H1 (cell line): ENCODE results near the gene HES7. TPM values are rescaled to one million over a fixed set of nuclear protein-coding genes. Genes with fewer than 3 reads are reported as not detected.
A peak's percentile ranks its signal among the peaks of the same experiment; 100 is the strongest.

Source experiments
- CTCF ChIA-PET: fragments of 300-600 bp; sonication (Branson Sonifier 250); formaldehyde crosslinking; loops from one replicate; lab custom pipeline; 2021; ENCODE audit not compliant: partially characterized antibody; lab: Charles Lee
- POLR2A ChIA-PET: fragments of 300-600 bp; sonication (Branson Sonifier 250); formaldehyde crosslinking; loops from one replicate; lab custom pipeline; 2021; ENCODE audit warnings: inconsistent platforms; ENCODE audit not compliant: partially characterized antibody; lab: Charles Lee
- DNase-seq, 2 experiments: peaks; one replicate each; pipeline versions ENCODE4 v3.0.0 to v3.0.0-alpha.2; 2010 to 2022; ENCODE audit warnings: low spot score in 2 of 2, low read depth in 1 of 2, mixed read lengths in 1 of 2
- FAIRE-seq: peaks from 2 replicates; lab custom pipeline; 2011; peaks lifted over from hg19 to GRCh38; lab: Jason Lieb, UNC
- H2AFZ ChIP-seq: 2 replicates; pipeline ENCODE4 v1.8.1; 2012; ENCODE audit warnings: low read length, inconsistent platforms
- H2AK5ac ChIP-seq: 2 replicates; pipeline ENCODE4 v1.6.1; 2013; ENCODE audit warnings: low read depth, low read length
- H2BK120ac ChIP-seq: replicated peaks from 2 replicates; pipeline ENCODE3; 2013; ENCODE audit warnings: low read depth, low read length, inconsistent platforms
- H2BK12ac ChIP-seq: 2 replicates; pipeline ENCODE4 v1.6.1; 2013; ENCODE audit warnings: low read depth, low read length
- H2BK15ac ChIP-seq: 2 replicates; pipeline ENCODE4 v1.6.1; 2013; ENCODE audit warnings: low read length
- H2BK20ac ChIP-seq: 2 replicates; pipeline ENCODE4 v1.6.1; 2013; ENCODE audit warnings: low read length
- H2BK5ac ChIP-seq: 2 replicates; pipeline ENCODE4 v1.6.1; 2013; ENCODE audit warnings: low read depth, low read length
- H3K14ac ChIP-seq: 2 replicates; pipeline ENCODE4 v1.6.1; 2013; ENCODE audit warnings: inconsistent platforms; ENCODE audit not compliant: insufficient read length
- H3K18ac ChIP-seq: 2 replicates; pipeline ENCODE4 v1.6.1; 2013; ENCODE audit warnings: low read length; ENCODE audit errors: extremely low read depth
- H3K23ac ChIP-seq: 2 replicates; pipeline ENCODE4 v1.6.1; 2013; ENCODE audit warnings: inconsistent platforms; ENCODE audit not compliant: insufficient read length
- H3K23me2 ChIP-seq: 2 replicates; pipeline ENCODE4 v1.6.1; 2013; ENCODE audit warnings: low read depth, low read length
- H3K27ac ChIP-seq: 2 replicates; pipeline ENCODE4 v1.6.1; 2011; ENCODE audit warnings: low read depth, low read length, inconsistent platforms
- H3K27me3 ChIP-seq, 4 experiments: replicated peaks in 1 of 4; 1 replicate in 1 of 4; 2 replicates in 3 of 4; pipeline versions ENCODE4 v1.6.1 to v1.8.1; 2011 to 2013; ENCODE audit warnings: low read length in 3 of 4, mild to moderate bottlenecking in 3 of 4, inconsistent platforms in 2 of 4, mixed read lengths in 2 of 4, moderate library complexity in 1 of 4; ENCODE audit not compliant: control insufficient read depth in 3 of 4, insufficient read depth in 3 of 4; ENCODE audit errors: extremely low read depth in 1 of 4
- H3K36me3 ChIP-seq, 4 experiments: 2 replicates each; pipeline versions ENCODE4 v1.6.1 to v1.8.1; 2011 to 2013; ENCODE audit warnings: mild to moderate bottlenecking in 4 of 4, low read length in 3 of 4, moderate library complexity in 2 of 4, control low read depth in 1 of 4, inconsistent platforms in 1 of 4; ENCODE audit not compliant: insufficient read depth in 4 of 4, control insufficient read depth in 2 of 4
- H3K4ac ChIP-seq: replicated peaks from 2 replicates; pipeline ENCODE3; 2013; ENCODE audit warnings: low read length, low read depth, mixed read lengths, inconsistent platforms; ENCODE audit not compliant: insufficient read length
- H3K4me1 ChIP-seq, 4 experiments: replicated peaks in 1 of 4; 1 replicate in 1 of 4; 2 replicates in 3 of 4; pipeline versions ENCODE4 v1.6.1 to v1.8.1; 2011 to 2013; ENCODE audit warnings: low read length in 3 of 4, inconsistent platforms in 2 of 4, mixed read lengths in 1 of 4; ENCODE audit not compliant: insufficient read depth in 4 of 4, control insufficient read depth in 3 of 4
- H3K4me2 ChIP-seq, 2 experiments: 2 replicates each; pipeline versions ENCODE4 v1.6.1 to v1.8.1; 2011 to 2013; ENCODE audit warnings: low read depth in 2 of 2, low read length in 2 of 2, control low read depth in 1 of 2, inconsistent platforms in 1 of 2, mild to moderate bottlenecking in 1 of 2; ENCODE audit not compliant: insufficient read depth in 1 of 2
- H3K4me3 ChIP-seq, 4 experiments: fragments of 200-600, 300-600 bp in 1 of 4; sonication (generic), shearing (Covaris generic), sonication (Bioruptor Twin) in 1 of 4; 2 replicates each; pipeline versions ENCODE4 v1.5.1 to v1.8.1; 2011 to 2016; ENCODE audit warnings: low read length in 4 of 4, low read depth in 3 of 4, control low read depth in 2 of 4, inconsistent platforms in 2 of 4, mild to moderate bottlenecking in 2 of 4, mixed read lengths in 1 of 4, moderate library complexity in 1 of 4; ENCODE audit not compliant: insufficient read depth in 2 of 4; ENCODE audit errors: extremely low read depth in 1 of 4
- H3K56ac ChIP-seq: replicated peaks from 2 replicates; pipeline ENCODE3; 2013; ENCODE audit warnings: low read depth, mild to moderate bottlenecking, mixed read lengths, low read length, inconsistent platforms; ENCODE audit not compliant: insufficient read length
- H3K79me1 ChIP-seq: 2 replicates; pipeline ENCODE4 v1.6.1; 2013; ENCODE audit warnings: low read depth, low read length, control low read depth
- H3K79me2 ChIP-seq, 2 experiments: 2 replicates each; pipeline versions ENCODE4 v1.6.1 to v1.8.1; 2012 to 2013; ENCODE audit warnings: low read length in 2 of 2, mild to moderate bottlenecking in 2 of 2, inconsistent platforms in 1 of 2; ENCODE audit not compliant: insufficient read depth in 2 of 2, control insufficient read depth in 1 of 2
- H3K9ac ChIP-seq, 4 experiments: replicated peaks in 1 of 4; 1 replicate in 1 of 4; 2 replicates in 3 of 4; pipeline versions ENCODE4 v1.6.1 to v1.8.1; 2011 to 2013; ENCODE audit warnings: low read depth in 3 of 4, low read length in 3 of 4, control low read depth in 2 of 4, mild to moderate bottlenecking in 2 of 4, moderate library complexity in 2 of 4, inconsistent platforms in 1 of 4; ENCODE audit errors: extremely low read depth in 1 of 4
- H3K9me3 ChIP-seq, 2 experiments: 2 replicates each; pipeline versions ENCODE4 v1.6.1 to v1.8.1; 2012 to 2013; ENCODE audit warnings: mild to moderate bottlenecking in 2 of 2, moderate library complexity in 2 of 2, control low read depth in 1 of 2, inconsistent platforms in 1 of 2, low read depth in 1 of 2, low read length in 1 of 2, mixed read lengths in 1 of 2; ENCODE audit not compliant: insufficient read depth in 2 of 2
- H4K20me1 ChIP-seq, 2 experiments: replicated peaks in 1 of 2; 2 replicates each; pipeline versions ENCODE3 to v1.8.1; 2011 to 2013; ENCODE audit warnings: inconsistent platforms in 2 of 2, low read length in 2 of 2, mild to moderate bottlenecking in 1 of 2; ENCODE audit not compliant: insufficient read depth in 2 of 2, control insufficient read depth in 1 of 2
- H4K5ac ChIP-seq: 2 replicates; pipeline ENCODE4 v1.6.1; 2013; ENCODE audit warnings: low read length, low read depth, mixed read lengths, inconsistent platforms; ENCODE audit not compliant: insufficient read length
- H4K8ac ChIP-seq: 2 replicates; pipeline ENCODE4 v1.8.0; 2013; ENCODE audit warnings: mild to moderate bottlenecking, moderate library complexity, low read length, inconsistent platforms; ENCODE audit not compliant: insufficient read depth; ENCODE audit errors: extremely low read depth
- H4K91ac ChIP-seq: replicated peaks from 2 replicates; pipeline ENCODE3; 2013; ENCODE audit warnings: low read length, mixed read lengths, inconsistent platforms; ENCODE audit not compliant: insufficient read length
- BCL11A ChIP-seq, 2 experiments: IDR thresholded peaks; one replicate each; pipeline ENCODE4 v1.6.1; 2011; ENCODE audit warnings: low read depth in 2 of 2, low read length in 2 of 2, mild to moderate bottlenecking in 2 of 2
- CTBP2 ChIP-seq: IDR thresholded peaks from 2 replicates; pipeline ENCODE4 v1.7.0; 2011; ENCODE audit warnings: borderline replicate concordance, mild to moderate bottlenecking, moderate library complexity, mixed read lengths, low read length; ENCODE audit not compliant: insufficient read depth, insufficient read length
- GABPA ChIP-seq: IDR thresholded peaks from 2 replicates; pipeline ENCODE4 v1.6.1; 2011; ENCODE audit warnings: mild to moderate bottlenecking, low read length, moderate library complexity, borderline replicate concordance; ENCODE audit not compliant: insufficient read depth
- WGBS, 2 experiments: shearing (Covaris generic) in 1 of 2; methylation state at CpG; one replicate each; pipeline versions ENCODE4 v1.1.6 to v1.1.7; 2013 to 2015; ENCODE audit warnings: low lambda C conversion rate in 2 of 2, mixed read lengths in 2 of 2, inconsistent platforms in 1 of 2, low coverage in 1 of 2, missing lambda C conversion rate in 1 of 2; ENCODE audit not compliant: insufficient replicate concordance in 2 of 2, insufficient coverage in 1 of 2, insufficient read length in 1 of 2; ENCODE audit errors: extremely low coverage in 1 of 2, missing lambda C conversion rate in 1 of 2; 5-methylcytosine and 5-hydroxymethylcytosine counted together
- polyA plus RNA-seq, 7 experiments: library from polyadenylated mRNA; depleted of rRNA in 3 of 7; stranded (reverse) in 5 of 7; unstranded in 2 of 7; fragments of >200 nt in 5 of 7; fragments of 200-250 nt in 2 of 7; gene quantifications; 1 replicate in 5 of 7; 2 replicates in 1 of 7; 4 replicates in 1 of 7; pipeline versions ENCODE4 v1.2.1 to v1.2.3, GENCODE V29; 2011 to 2013; ENCODE audit warnings: missing spikeins in 2 of 7, mixed read lengths in 2 of 7
- total RNA-seq: library from RNA; stranded (reverse); fragmentation: NEBNext Ultra II Directional; extraction: Animal tissue kit (Norgen Biotek cat#: 25700); gene quantifications from 2 replicates; pipeline ENCODE4 v1.2.1, GENCODE V29; 2021

HES7 gene
- total and polyA plus RNA-seq, 2 of the 8 experiments (the other 6 are each of a cell fraction or from before 2014, with no cell fraction given): 0.20 to 0.32 TPM

GRCh38 chr17:8084250-8084649 lies 39.7 kb downstream of the HES7 start:
- H3K56ac ChIP-seq: no peak overlapping the region
- no peaks in the 10 kb centered on the region for H4K20me1 ChIP-seq
- H3K4me2 ChIP-seq: no peak overlapping the region
- H2BK12ac ChIP-seq: 0 out of 2 replicates have a peak overlapping the region, but pooled peaks have one; percentile 9
- H2BK120ac ChIP-seq: no peak overlapping the region
- no peak overlapping the region for H3K23ac ChIP-seq
- H3K79me2 ChIP-seq: no peaks in the 10 kb centered on the region
- H3K4me1 ChIP-seq: peaks cover 0 to 5% (median 3%) of the 10 kb centered on the region in 4 experiments; a peak in 3 of 7 replicates
- H3K23me2 ChIP-seq: peaks cover 3% of the 10 kb centered on the region; the same call in 1 of the 2 replicates
- H3K27ac ChIP-seq: no peak overlapping the region
- 87% methylated on average over 6 of the region's 6 CpGs; no CpG with 5 or more reads in 1 of the 2 experiments for WGBS, 2 experiments
- no peak overlapping the region for H3K9ac ChIP-seq
- no peak overlapping the region for H3K4ac ChIP-seq
- CTCF ChIA-PET: interaction anchor here (0.7 to 17.3 kb wide), 4 partner anchors 5 to 75 kb away, joined by 3 to 501 read pairs (median 315); partner anchors contain the start of genes ALOX12B and ALOXE3
- H2BK5ac ChIP-seq: no peak overlapping the region
- no peaks in the 10 kb centered on the region for H3K36me3 ChIP-seq
- no peak overlapping the region for H2AFZ ChIP-seq
- H3K14ac ChIP-seq: no peak overlapping the region
- peak overlapping the region; percentile 10; the same call in 1 of the 2 replicates for H2BK15ac ChIP-seq
- no peak overlapping the region for H4K5ac ChIP-seq
- no peak for DNase-seq
- FAIRE-seq: no peak
- no peaks in the 10 kb centered on the region for H3K9me3 ChIP-seq
- no peak overlapping the region for H4K91ac ChIP-seq
- TF ChIP-seq CTBP2 (no peak), GABPA (no peak), BCL11A (IDR thresholded peaks at IDR 0.05; ENCODE audit: low read depth in 2 of 2, low read length in 2 of 2) (no peak)
- POLR2A ChIA-PET: interaction anchor here (0.7 kb wide), 1 partner anchor 293 kb away, joined by 3 read pairs; no protein-coding TSS in a partner anchor
- H3K27me3 ChIP-seq: peaks cover 0 to 19% (median 15%) of the 10 kb centered on the region in 4 experiments; a peak in 6 of 7 replicates
- H2AK5ac ChIP-seq: no peak overlapping the region
- H3K18ac ChIP-seq: no peak overlapping the region
- H3K79me1 ChIP-seq: no peaks in the 10 kb centered on the region
- H2BK20ac ChIP-seq: no peak overlapping the region
- H3K4me3 ChIP-seq: no peak overlapping the region
- no peak overlapping the region for H4K8ac ChIP-seq
